ENCODE measurements around the gene LLPH. TPM values are rescaled to one million over a fixed set of nuclear protein-coding genes. Genes with fewer than 3 reads are reported as not detected.

The LLPH gene
- total RNA-seq, 1 experiment from 2014 or later, result 31.5 TPM

DNA sequence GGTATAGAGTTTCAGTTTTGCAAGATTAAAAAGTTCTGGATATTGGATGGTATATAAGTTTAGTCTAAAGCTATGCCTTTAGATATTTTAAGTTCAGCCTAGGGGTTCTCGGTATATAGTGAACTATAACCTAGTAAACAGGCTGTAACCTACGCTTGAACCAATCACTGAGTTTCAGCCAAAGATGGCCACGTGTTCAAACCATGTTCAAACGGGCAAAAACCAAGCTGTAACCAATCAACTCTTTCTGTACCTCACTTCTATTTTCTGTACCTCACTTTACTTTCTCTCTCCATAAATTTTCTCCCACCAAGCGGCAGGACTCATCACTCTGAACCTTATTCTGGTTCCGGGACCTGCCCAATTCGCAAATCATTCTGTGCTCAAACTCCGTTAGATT, 37.9 kb upstream of the LLPH start:
- TF ChIP-seq SP1 (CRISPR knock-in tag; conservative IDR thresholded peaks at IDR 0.05) (no peak), ZNF416 (CRISPR knock-in tag; IDR thresholded peaks at IDR 0.05) (no peak), NFATC4 (CRISPR knock-in tag; IDR thresholded peaks at IDR 0.05) (no peak), NFE2L1 (CRISPR knock-in tag; IDR thresholded peaks at IDR 0.05) (no peak), NR1H2 (CRISPR knock-in tag; IDR thresholded peaks at IDR 0.05) (no peak)
- TF ChIP-seq, protein P1, sequence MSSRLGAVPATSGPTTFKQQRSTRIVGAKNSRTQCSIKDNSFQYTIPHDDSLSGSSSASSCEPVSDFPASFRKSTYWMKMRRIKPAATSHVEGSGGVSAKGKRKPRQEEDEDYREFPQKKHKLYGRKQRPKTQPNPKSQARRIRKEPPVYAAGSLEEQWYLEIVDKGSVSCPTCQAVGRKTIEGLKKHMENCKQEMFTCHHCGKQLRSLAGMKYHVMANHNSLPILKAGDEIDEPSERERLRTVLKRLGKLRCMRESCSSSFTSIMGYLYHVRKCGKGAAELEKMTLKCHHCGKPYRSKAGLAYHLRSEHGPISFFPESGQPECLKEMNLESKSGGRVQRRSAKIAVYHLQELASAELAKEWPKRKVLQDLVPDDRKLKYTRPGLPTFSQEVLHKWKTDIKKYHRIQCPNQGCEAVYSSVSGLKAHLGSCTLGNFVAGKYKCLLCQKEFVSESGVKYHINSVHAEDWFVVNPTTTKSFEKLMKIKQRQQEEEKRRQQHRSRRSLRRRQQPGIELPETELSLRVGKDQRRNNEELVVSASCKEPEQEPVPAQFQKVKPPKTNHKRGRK (CRISPR knock-in tag; IDR thresholded peaks at IDR 0.05; ENCODE audit: borderline replicate concordance), result no peak
- TF ChIP-seq, protein P2, sequence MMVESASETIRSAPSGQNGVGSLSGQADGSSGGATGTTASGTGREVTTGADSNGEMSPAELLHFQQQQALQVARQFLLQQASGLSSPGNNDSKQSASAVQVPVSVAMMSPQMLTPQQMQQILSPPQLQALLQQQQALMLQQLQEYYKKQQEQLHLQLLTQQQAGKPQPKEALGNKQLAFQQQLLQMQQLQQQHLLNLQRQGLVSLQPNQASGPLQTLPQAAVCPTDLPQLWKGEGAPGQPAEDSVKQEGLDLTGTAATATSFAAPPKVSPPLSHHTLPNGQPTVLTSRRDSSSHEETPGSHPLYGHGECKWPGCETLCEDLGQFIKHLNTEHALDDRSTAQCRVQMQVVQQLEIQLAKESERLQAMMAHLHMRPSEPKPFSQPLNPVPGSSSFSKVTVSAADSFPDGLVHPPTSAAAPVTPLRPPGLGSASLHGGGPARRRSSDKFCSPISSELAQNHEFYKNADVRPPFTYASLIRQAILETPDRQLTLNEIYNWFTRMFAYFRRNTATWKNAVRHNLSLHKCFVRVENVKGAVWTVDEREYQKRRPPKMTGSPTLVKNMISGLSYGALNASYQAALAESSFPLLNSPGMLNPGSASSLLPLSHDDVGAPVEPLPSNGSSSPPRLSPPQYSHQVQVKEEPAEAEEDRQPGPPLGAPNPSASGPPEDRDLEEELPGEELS (CRISPR knock-in tag; IDR thresholded peaks at IDR 0.05), result no peak
- TF ChIP-seq, protein P3, sequence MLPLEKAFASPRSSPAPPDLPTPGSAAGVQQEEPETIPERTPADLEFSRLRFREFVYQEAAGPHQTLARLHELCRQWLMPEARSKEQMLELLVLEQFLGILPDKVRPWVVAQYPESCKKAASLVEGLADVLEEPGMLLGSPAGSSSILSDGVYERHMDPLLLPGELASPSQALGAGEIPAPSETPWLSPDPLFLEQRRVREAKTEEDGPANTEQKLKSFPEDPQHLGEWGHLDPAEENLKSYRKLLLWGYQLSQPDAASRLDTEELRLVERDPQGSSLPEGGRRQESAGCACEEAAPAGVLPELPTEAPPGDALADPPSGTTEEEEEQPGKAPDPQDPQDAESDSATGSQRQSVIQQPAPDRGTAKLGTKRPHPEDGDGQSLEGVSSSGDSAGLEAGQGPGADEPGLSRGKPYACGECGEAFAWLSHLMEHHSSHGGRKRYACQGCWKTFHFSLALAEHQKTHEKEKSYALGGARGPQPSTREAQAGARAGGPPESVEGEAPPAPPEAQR (CRISPR knock-in tag; IDR thresholded peaks at IDR 0.05), result no peak
- peaks cover 24% of the 10 kb centered on the region for H3K9me3 Mint-ChIP-seq
- peak overlapping the region; percentile 94 for H3K4me3 Mint-ChIP-seq
- H3K27me3 Mint-ChIP-seq (ENCODE audit: low read depth), result no peaks in the 10 kb centered on the region
- CTCF ChIA-PET, result interaction anchor here (0.7 to 1.9 kb wide), 9 partner anchors 10 to 111 kb away, joined by 3 to 13 read pairs (median 6); partner anchors contain the start of gene IRAK3
- ATAC-seq (no peak), DNase-seq (ENCODE audit: low spot score) (no peak)
- peaks cover 11% of the 10 kb centered on the region for H3K4me1 Mint-ChIP-seq
- POLR2A ChIA-PET, result no interaction called here
- H3K27ac Mint-ChIP-seq, result no peak overlapping the region
- H3K36me3 Mint-ChIP-seq, result peaks cover 25% of the 10 kb centered on the region

GRCh38 chr12:66166561-66166960, 36.0 kb upstream of the LLPH start:
- ChIA-PET POLR2A (no interaction called here), CTCF (no interaction called here)
- Mint-ChIP-seq H3K36me3 (peaks cover 25% of the 10 kb centered on the region), H3K4me1 (peaks cover 11% of the 10 kb centered on the region), H3K27ac (no peak overlapping the region), H3K9me3 (peaks cover 23% of the 10 kb centered on the region), H3K4me3 (no peak overlapping the region), H3K27me3 (ENCODE audit: low read depth) (no peaks in the 10 kb centered on the region)
- TF ChIP-seq, protein P4, sequence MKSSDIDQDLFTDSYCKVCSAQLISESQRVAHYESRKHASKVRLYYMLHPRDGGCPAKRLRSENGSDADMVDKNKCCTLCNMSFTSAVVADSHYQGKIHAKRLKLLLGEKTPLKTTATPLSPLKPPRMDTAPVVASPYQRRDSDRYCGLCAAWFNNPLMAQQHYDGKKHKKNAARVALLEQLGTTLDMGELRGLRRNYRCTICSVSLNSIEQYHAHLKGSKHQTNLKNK (CRISPR knock-in tag; IDR thresholded peaks at IDR 0.05), result no peak
- TF ChIP-seq, protein P1 (CRISPR knock-in tag; IDR thresholded peaks at IDR 0.05; ENCODE audit: borderline replicate concordance), result no peak
- DNase-seq (ENCODE audit: low spot score) (no peak), ATAC-seq (no peak)

GRCh38 chr12:66165141-66165540, 34.6 kb upstream of the LLPH start:
- CTCF ChIA-PET, result no interaction called here
- Mint-ChIP-seq H3K27ac (no peak overlapping the region), H3K4me3 (no peak overlapping the region), H3K27me3 (ENCODE audit: low read depth) (no peaks in the 10 kb centered on the region), H3K4me1 (peaks cover 11% of the 10 kb centered on the region), H3K9me3 (peaks cover 26% of the 10 kb centered on the region), H3K36me3 (peaks cover 33% of the 10 kb centered on the region)
- ATAC-seq, result no peak
- no peak for DNase-seq (ENCODE audit: low spot score)
- POLR2A ChIA-PET, result interaction anchor here (0.6 kb wide), 1 partner anchor 330 kb away, joined by 3 read pairs; no protein-coding TSS in a partner anchor
- TF ChIP-seq CREB1 (CRISPR knock-in tag; IDR thresholded peaks at IDR 0.05) (no peak), MXD4 (CRISPR knock-in tag; IDR thresholded peaks at IDR 0.05; ENCODE audit: borderline replicate concordance) (no peak), PREB (CRISPR knock-in tag; IDR thresholded peaks at IDR 0.05; ENCODE audit: borderline replicate concordance) (no peak), E2F4 (CRISPR knock-in tag; IDR thresholded peaks at IDR 0.05; ENCODE audit: borderline replicate concordance, low read depth) (no peak), ZNF671 (CRISPR knock-in tag; IDR thresholded peaks at IDR 0.05) (no peak), FOXJ3 (CRISPR knock-in tag; IDR thresholded peaks at IDR 0.05; ENCODE audit: borderline replicate concordance) (no peak), NFYB (CRISPR knock-in tag; conservative IDR thresholded peaks at IDR 0.05; ENCODE audit: low read depth) (no peak), SOX15 (CRISPR knock-in tag; IDR thresholded peaks at IDR 0.05) (no peak)
- TF ChIP-seq, protein P3 (CRISPR knock-in tag; IDR thresholded peaks at IDR 0.05), result no peak
- TF ChIP-seq, protein P1 (CRISPR knock-in tag; IDR thresholded peaks at IDR 0.05; ENCODE audit: borderline replicate concordance), result no peak

Measured in WTC11 (cell line).